Measurements from ENCODE around the gene SLC26A11.
A peak's percentile ranks its signal among the peaks of the same experiment; 100 is the strongest.

The SLC26A11 gene

DNA sequence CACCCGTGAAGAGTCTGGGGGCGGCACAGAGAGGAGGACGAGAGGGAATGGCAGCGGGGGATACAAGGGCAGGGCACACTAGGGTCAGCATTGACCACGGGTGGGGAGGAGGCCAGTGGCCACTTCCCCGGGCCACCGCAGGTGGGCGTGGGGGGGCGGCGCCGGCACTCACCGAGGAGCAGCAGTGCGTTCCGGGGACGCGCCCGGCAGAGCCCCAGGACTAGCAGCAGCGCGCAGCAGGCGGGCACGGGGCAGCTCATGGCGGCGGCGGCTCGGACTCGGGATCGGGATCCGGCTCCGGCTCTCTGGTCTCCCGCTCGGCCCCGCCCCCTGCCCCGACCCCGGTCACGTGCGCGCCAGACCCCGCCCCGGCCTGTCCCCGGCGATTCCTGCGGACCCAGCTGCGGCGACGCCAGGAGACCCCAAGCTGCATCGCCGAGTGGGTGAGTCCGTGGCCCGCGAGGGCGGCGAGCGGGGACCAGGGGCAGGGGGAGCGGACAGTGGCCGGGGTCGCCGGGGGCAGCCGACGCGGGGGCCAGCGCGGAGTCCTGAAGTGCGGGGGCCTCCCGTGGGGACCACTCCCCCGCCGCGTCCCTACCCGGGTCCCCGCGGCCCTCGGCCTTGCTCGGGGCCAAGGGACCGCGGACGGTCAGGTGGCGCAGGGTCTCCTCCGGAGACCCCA is at the start of gene SLC26A11, which contains the start of gene SGSH:
TSS of gene SLC26A11 (plus strand) at position 374 of the 682 bp plus-strand sequence. CDS start 1,134 bp downstream, outside the sequence.
TSS of gene SGSH (minus strand) at position 280 of the 682 bp plus-strand sequence. CDS start at position 260, 20 bp downstream.
- DNase-seq = peak; percentile 72

DNA sequence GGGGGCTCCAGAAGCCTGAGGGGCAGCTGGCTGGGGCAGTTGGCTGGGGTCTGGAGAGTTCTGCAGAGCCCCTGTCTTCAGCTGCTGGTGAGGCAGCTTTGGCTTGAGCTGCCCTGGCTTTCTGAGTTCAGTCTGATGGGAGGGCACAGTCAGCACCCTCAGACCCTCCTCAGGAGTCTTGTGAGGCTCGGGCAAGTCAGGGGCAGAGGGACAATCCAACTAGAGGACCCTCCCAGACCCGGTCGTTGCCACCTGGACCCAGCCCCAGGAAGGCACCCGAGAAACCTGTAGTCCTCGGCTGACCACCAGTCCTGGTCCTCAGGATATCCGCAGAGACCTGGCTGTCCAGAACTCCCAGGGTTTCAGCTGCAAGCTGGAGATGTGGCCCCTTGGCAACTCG is 48.5 kb upstream of the SLC26A11 start:
- DNase-seq = no peak

DNA sequence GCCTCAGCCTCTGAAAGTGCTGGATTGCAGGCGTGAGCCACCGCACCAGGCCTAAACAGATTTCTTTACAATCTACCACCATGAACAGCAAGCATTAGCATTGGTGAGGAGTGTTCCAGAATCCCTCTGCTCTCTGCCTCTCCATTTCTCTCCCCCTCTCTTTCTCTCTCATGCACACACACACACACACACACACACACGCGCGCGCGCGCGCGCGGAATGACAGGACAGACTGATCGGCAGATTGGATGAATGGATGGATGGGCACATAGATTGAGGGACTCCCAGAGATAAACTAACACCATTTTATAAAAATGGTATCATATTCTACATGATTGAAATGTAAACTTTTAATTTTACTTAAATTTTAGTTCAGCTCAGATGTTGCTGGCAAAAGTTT is 47.1 kb upstream of the SLC26A11 start:
- no peak for DNase-seq

DNA sequence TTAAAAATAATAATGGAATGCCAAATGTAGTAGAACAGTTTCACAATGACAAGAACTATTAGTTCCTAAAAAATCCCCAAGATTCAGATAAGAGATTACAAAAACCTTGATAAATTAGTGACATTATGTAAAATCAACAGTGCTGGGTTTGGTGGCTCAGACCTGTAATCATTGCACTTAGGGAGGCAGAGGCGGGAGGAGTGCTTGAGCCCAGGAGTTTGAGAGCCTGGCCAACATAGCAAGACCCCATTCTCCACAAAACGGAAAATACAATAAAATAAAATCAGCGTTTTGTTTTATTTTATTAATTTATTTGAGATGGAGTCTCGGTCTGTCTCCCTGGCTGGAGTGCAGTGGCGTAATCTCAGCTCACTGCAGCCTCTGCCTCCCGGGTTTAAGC is 46.3 kb upstream of the SLC26A11 start:
- no peak for DNase-seq

- no peak for DNase-seq
These were observed 43.5 kb upstream of the SLC26A11 start for GRCh38 chr17:80176757-80177156.

- no peak for DNase-seq
These were observed 42.1 kb upstream of the SLC26A11 start for GRCh38 chr17:80177986-80178595.

DNA sequence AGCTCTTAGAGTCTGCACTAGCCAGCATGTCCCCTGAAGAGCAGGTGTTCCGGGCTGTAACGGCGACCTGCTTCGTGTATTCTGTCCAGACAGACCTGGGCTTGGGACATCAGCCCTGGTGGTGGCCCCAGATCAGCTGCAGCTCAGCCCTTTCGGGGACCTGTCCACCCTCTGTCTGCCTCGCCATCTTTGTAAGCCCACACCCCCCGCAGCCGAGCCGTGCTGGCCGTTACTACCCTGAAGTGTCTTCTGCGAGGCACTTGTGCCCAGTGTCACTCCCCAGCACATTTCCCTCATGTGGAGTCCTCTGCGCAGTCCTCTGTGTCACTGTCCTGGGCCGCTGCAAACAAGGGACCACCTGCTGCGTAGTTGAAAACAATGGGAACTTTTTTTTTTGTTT is 40.0 kb upstream of the SLC26A11 start:
- no peak for DNase-seq

GRCh38 chr17:80181431-80181830 is 38.8 kb upstream of the SLC26A11 start:
- no peak for DNase-seq

- DNase-seq = no peak
These were observed 37.9 kb upstream of the SLC26A11 start for GRCh38 chr17:80182118-80182844.

GRCh38 chr17:80182845-80183223 is 37.4 kb upstream of the SLC26A11 start:
- no peak for DNase-seq

DNA sequence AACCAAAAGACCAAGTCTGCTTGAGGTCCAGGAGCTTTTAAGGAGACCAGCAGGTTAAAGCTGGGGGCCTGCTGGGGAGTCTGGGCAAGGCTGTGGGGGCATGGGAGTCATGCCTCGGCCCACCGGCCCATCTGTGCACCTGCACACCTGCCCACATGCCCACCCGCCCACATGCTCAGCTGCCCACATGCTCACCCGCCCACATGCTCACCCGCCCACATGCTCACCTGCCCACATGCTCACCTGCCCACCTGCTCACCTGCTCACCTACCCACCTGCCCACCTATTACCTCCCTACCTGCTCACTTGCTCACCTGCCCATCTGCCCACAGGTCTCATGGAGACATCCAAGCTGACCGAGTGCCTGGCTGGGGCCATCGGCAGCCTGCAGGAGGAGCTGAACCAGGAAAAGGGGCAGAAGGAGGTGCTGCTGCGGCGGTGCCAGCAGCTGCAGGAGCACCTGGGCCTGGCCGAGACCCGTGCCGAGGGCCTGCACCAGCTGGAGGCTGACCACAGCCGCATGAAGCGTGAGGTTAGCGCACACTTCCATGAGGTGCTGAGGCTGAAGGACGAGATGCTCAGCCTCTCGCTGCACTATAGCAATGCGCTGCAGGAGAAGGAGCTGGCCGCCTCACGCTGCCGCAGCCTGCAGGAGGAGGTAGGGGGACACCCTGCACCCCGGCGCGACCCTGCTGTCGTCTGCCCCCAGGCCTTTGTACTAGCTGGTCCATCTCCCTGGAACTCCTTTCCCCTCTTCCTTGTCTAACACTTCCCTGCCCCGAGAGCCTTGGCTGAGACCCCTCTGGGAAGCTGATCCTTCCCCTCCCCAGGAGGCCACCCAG is 36.4 kb upstream of the SLC26A11 start:
- DNase-seq = no peak

DNA sequence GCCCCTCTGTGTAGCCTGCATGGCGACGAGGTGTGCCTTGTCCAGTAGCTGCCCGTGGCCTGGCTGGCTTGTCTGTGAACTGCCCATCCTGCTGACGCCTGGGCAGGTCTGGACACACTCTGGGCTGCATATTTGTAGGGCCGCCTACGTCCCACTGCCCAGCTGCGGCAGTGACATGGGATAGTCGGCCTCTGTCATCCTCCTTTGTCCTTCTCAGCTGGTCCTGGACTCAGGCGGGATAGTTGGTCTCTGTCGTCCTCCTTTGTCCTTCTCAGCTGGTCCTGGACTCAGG is 35.9 kb upstream of the SLC26A11 start:
- DNase-seq = no peak

DNA sequence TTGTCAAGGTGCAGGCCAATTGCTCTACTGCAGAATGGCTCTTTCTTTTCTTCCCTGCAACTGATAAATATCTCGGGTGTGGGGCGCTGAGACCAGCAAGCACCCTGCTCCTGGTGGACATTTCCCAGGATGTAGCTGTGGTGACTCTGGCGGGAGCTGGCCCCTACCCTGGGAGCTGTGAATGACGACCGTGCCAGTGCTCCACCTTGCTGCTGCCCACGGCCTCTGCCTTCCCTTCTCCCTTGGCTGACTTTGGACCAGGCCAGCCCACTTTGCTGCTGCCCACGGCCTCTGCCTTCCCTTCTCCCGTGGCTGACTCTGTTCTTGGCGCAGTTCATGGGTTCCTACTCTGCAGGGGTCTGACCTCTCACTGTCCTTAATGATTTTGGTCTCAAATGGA is 34.3 kb upstream of the SLC26A11 start:
- no peak for DNase-seq

- no peak for DNase-seq
These were observed 33.1 kb upstream of the SLC26A11 start for GRCh38 chr17:80187090-80187489.

GRCh38 chr17:80187515-80187941 is 32.7 kb upstream of the SLC26A11 start:
- DNase-seq = no peak

DNA sequence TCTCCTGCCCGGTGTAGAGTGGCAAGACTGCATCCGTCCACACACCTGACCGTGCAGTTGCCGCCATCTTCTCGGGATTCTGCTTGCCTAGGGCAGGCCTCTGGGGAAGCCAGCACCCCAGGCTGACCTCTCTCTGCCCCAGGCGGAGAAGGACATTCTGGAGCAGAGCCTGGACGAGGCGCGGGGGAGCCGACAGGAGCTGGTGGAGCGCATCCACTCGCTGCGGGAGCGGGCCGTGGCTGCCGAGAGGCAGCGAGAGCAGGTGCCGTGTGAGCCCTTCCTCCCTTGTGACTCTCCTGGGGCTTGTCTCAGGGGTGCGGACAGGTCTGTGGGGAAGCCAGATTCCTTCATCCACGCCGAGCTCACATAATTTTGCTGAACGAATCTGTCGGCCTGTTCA is 30.6 kb upstream of the SLC26A11 start:
- no peak for DNase-seq

DNA sequence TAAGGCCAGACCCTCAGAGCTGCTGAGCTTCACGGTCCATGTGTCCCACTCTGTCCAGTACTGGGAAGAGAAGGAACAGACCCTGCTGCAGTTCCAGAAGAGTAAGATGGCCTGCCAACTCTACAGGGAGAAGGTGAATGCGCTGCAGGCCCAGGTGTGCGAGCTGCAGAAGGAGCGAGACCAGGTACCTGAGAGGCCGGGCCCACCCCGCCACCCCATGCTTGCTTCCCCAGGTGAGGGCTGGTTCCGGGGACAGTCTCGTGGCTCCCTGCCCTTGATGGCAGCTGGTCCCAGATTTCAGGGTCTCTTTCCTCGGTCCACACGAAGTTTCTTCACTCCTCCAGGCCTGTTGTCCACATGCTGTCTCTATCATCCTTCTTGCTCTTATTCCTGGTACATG is 29.5 kb upstream of the SLC26A11 start:
- no peak for DNase-seq

- DNase-seq = no peak
These were observed 29.0 kb upstream of the SLC26A11 start for GRCh38 chr17:80191192-80191591.

- no peak for DNase-seq
These were observed 28.2 kb upstream of the SLC26A11 start for GRCh38 chr17:80191865-80192661.

GRCh38 chr17:80195141-80195540 is 25.1 kb upstream of the SLC26A11 start:
- DNase-seq = no peak

DNA sequence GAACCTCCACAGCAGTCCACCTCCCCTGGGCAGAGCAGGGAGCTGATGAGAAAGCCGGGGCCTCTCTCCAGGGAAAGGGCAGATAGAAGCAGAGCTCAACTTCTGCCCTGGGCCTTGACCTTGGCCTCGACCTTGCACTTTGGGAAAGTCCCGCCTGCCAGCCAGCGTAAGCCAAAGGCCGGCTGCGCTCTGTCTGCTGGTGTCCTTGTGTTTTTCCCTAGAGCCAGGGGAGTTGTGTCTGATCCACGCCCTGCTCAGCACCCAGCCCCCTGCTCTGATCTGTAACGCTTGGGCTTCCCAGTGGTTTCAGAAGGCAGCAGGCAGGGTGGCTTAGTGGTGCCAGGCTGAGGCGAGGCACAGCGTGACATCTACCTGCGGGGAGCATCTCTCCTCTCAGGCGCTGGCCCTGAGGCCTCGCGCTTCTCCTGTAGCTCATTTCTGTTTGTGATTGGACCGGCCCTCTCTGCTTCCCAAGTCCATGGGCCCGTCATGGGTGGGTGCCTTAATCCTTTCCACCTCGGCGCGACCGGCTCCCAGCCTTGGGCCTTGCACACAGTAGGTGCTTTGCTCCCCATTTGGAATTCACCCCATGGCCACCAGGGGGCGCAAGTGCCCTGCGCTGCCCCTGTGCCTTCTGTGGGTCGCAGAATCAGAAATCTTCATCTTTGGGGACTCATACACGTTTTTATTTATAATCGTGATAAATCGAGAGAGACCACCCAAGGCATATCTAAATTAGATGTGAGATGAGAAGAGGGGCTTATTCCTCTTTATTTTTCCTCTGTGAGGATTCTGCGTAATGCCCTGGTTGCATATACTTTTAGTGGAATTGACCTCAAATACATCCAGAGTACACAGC is 24.3 kb upstream of the SLC26A11 start:
- DNase-seq = peak; percentile 41
